NCI-H748 (cell line): Measurements from ENCODE around the gene NEXMIF.
"Not testable (repeated sequence)": the region's sequence is repeated elsewhere in the genome, so short reads cannot be mapped to it uniquely, and the experiment has no call there.

Experiments
- DNase-seq: peaks from one replicate; lab custom pipeline; 2025; ENCODE audit not compliant: unreplicated experiment; lab: John Stamatoyannopoulos, UW

The NEXMIF gene

GRCh38 chrX:74925225-74926088, at the start of gene NEXMIF:
NEXMIF (minus strand) TSS chrX:74925452.
- peak; percentile 81 for DNase-seq

GRCh38 chrX:74961962-74962361, 36.7 kb upstream of the NEXMIF start:
- not testable (repeated sequence) for DNase-seq

GRCh38 chrX:74949717-74950116, 24.5 kb upstream of the NEXMIF start:
- no peak for DNase-seq

- DNase-seq: no peak
Measured at GRCh38 chrX:74940414-74940813, 15.2 kb upstream of the NEXMIF start.

- DNase-seq: no peak
Measured at GRCh38 chrX:74931214-74931613, 6.0 kb upstream of the NEXMIF start.

- peak; percentile 81 for DNase-seq
Measured at GRCh38 chrX:74924449-74925224, 615 bp downstream of the NEXMIF start.

- DNase-seq: peak; percentile 79
Measured at GRCh38 chrX:74923942-74924448, 1.3 kb downstream of the NEXMIF start.

- DNase-seq: peak; percentile 19
Measured at GRCh38 chrX:74922922-74923543, 2.2 kb downstream of the NEXMIF start.

GRCh38 chrX:74911494-74911893, 13.8 kb downstream of the NEXMIF start:
- no peak for DNase-seq

- no peak for DNase-seq
Measured at GRCh38 chrX:74906417-74906816, 18.8 kb downstream of the NEXMIF start.

- DNase-seq: peak; percentile 95
Measured at GRCh38 chrX:74902806-74903205, 22.4 kb downstream of the NEXMIF start.

- no peak for DNase-seq
Measured at GRCh38 chrX:74892561-74892960, 32.7 kb downstream of the NEXMIF start.

- peak; percentile 1 for DNase-seq
Measured at GRCh38 chrX:74890676-74891430, 34.4 kb downstream of the NEXMIF start.

GRCh38 chrX:74882383-74882782, 42.9 kb downstream of the NEXMIF start:
- DNase-seq: not testable (repeated sequence)

- no peak for DNase-seq
Measured at GRCh38 chrX:74865725-74866124, 59.5 kb downstream of the NEXMIF start.

- no peak for DNase-seq
Measured at GRCh38 chrX:74853255-74853654, 72.0 kb downstream of the NEXMIF start.

GRCh38 chrX:74835566-74835965, 89.7 kb downstream of the NEXMIF start:
- peak; percentile 3 for DNase-seq

- DNase-seq: not testable (repeated sequence)
Measured at GRCh38 chrX:74819797-74820196, 105.5 kb downstream of the NEXMIF start.

GRCh38 chrX:74814681-74815080, 110.6 kb downstream of the NEXMIF start:
- DNase-seq: peak; percentile 1

GRCh38 chrX:74804574-74804973, 120.7 kb downstream of the NEXMIF start:
- DNase-seq: peak; percentile 73

- DNase-seq: no peak
Measured at GRCh38 chrX:74800062-74800461, 125.2 kb downstream of the NEXMIF start.
